Activated CD8-positive, alpha-beta memory T cell treated with anti-CD3 and anti-CD28 coated beads, Interleukin-2, amount 50 U/mL, for 1 hour (primary cell): ENCODE results near the gene NUP98.

Experiments used
- DNase-seq: peaks from one replicate; pipeline ENCODE4 v3.0.0-alpha.2; 2020; ENCODE audit errors: extremely low read depth

The NUP98 gene

DNA sequence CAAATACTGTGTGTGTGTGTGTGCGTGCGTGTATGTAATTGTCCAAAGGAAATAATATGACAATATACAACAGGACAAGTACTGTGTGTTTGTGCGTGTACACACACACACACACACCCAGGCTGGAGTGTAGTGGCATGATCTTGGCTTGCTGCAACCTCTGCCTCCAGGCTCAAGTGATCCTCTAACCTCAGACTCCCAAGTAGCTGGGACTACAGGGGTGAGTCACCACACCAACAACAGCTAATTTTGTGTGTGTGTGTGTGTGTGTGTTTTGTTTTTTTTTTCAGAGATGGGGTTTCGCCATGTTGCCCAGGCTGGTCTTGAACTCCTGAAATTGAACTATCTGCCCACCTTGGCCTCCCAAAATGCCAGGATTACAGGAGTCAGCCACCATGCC lies 61.5 kb downstream of the NUP98 start:
- DNase-seq = no peak

DNA sequence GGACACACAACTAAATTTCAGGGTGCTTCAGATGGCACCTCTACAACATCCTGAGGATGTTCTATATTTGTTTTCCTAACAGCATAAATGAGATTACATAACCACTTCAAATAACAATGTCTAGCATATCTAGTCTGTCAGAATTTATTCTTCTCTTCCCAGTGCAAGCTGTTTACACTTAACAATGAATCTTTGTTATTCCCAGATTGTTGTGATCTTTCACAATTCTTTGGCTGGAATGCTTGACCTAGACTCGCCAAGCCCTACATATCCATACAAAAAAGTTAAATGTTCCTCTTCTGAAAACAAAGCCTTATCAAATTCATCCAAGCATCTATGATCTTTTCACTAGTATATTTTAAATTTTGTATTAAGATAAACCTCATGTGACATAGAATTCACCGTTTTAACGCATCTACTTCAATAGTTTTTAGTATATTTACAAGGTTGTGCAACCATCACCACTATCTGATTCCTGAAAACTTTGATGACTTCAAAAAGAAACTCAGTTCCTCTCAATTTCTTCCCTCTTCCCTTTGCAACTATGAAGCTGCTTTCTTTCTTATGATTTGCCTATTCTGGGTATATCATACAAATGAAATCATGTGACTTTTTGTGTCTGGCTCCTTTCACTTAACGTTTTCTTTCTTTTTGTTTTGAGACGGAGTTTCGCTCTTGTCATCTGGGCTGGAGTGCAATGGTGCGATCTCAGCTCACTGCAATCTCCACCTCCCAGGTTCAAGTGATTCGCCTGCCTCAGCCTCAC lies 64.5 kb downstream of the NUP98 start:
- no peak for DNase-seq

DNA sequence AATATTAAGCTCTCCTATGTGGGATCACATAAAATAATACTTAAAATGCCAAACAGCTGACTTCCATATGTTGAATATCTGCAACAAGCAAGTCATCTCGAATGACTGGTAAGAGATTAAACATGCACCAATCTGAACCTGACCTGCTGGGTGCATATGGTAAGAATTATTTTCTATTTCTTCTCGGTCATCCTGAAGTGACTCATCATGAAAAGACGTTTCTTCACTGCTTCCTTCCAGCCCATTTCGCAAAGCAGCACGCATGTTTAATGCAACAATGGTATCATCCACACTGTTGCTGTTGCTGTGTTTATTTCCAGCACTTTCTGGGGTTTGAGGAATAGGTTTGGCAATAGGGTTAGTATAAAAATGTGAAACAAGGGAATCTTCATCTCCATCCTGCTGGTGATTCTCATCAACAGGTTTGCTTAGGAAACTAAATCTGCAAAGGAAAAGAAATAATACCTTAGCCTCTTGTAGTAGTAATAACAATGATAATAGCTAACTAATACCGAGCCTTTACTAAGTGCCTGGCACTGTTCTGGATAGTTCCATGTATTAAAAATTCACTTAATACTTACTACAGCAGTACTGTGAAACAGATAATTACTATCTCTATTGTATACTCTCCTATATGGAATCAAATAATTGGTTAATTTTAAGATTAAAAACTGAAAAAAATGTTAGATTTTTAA lies 74.2 kb downstream of the NUP98 start:
- no peak for DNase-seq

DNA sequence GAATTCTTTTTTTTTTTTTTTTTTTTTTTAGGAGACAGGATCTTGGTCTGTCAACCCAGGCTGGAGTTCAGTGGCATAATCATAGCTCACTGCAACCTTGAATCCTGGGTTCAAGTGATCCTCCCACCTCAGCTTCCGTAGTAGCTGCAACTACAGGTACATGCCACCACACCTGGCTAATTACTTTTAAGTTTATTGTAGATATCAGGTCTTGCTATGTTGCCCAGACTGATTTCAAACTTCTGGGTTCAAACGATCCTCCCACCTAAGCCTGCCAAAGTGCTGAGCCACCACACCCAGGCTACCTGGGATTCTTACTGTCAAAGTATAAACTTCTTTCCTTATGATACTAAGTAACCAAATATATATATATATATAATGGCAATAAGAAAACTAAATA lies 75.3 kb downstream of the NUP98 start:
- no peak for DNase-seq

DNA sequence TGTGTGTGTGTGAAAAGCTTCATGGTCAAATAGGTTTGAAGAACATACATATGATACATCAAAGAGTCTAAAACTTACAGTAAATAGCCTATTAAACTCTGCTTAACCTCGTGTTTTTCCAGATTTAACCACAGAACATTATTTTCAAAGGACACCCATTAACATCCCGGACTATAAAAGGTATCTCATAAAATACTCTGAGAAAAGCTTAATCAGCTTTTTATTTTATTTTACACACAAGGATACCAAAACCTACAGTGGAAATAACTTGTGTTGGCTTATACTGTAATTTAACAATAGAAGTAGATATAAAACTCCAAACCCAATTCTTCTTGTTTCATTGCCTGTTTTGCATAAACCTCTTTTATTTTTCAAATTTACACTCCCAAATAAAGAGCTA lies 76.4 kb downstream of the NUP98 start:
- no peak for DNase-seq

DNA sequence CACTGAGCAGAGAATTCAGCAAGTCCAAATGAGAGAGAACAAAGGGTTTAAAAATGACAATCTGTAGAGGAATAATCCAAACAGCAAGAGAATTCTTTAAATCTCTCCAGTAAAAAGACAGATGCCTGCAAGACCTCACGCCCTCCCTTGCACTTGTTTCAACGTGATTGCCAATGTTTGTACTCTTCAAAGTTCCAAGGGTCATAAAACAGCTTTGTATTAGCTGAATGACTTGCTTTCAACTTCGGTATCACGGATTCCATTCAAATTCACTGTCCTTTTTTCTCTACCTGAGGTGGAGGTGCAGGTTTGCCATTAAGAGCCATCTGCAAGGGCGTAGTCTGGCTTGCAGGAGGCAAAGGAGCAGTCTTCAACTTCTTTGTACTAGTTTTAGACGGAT lies 85.1 kb downstream of the NUP98 start:
- no peak for DNase-seq

DNA sequence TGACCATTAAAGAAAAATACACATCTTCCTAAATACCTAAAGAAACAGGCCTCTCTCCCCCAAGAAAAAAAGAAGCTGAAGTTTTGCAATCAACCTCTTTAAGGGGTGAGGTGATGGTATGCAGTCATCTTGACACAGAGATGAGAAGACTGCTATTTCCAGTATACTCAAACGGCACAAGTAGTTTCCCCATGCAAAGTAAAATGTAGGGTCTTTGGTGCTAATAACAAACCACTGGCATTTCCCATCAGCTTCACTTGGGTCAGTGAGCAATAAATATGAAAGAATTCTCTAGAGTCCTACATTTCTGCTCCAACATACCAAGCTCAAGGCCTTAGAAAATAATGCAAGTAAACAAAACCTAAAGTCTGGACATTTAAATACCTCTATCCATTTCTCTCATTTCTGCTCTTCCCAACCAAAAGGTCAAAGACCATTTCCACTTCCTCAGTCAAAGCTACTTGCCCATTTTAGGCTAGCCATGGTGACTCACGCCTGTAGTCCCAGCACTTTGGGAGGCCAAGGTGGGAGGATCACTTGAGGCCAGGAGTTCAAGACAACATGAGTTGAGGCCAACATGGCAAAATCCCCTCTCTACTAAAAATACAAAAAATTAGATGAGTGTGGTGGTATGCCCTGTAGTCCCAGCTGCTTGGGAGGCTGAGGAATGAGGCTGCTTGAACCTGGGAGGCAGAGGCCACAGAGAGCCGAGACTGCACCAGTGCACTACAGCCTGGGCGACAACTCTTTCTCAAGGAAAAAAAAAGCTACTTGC lies 86.7 kb downstream of the NUP98 start:
- DNase-seq = no peak

DNA sequence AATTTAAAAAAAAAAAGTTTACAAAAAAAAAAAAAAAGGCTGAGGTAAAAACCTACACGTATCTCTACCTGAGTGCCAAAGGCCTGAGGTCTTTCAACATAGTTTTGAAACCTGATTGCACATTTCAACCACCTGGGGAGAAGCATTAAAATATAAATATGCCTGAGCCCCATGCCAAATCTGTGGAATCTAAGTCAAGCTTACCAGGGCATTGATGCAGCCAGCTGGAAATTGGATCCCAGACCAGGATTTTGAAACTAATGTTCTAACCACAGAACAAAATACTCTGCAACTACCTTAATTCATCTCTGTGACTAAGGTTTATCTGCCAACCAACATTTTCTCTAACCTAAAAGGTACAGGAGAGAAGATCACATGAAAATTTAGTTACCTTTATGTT lies 87.4 kb downstream of the NUP98 start:
- DNase-seq = no peak

DNA sequence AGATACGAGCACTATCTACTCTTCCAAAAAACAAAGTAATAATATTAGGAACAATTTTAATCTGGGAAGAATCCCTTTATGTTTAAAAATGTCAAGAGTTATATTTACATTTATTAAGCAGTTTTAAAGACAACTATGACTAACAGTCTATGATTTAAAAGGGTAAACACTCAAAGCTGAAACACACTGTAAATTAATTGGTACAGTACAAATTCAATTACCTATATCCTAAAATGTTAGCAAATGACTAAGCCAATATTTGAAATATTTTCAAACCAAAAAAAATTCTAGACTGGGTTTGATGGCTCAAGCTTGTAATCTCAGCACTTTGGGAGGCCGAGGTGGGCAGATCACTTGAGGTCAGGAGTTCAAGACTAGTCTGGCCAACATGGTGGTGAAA lies 90.2 kb downstream of the NUP98 start:
- DNase-seq = no peak

DNA sequence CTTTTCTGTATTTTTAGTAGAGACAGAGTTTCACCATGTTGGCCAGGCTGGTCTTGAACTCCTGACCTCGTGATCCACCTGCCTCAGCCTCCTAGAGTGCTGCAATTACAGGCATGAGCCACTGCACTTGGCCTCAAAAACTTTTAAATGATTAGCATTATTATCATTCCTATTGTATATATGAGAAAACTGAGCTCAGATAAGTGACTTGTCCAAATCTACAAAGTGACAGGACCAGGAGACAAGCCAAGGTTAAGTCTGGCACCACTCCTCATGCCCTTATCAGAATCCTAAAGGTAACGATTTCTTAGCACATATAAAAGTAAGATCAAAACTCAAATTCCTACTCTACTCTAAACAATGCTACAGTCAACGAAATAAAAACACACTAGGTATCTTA lies 94.0 kb downstream of the NUP98 start:
- no peak for DNase-seq

DNA sequence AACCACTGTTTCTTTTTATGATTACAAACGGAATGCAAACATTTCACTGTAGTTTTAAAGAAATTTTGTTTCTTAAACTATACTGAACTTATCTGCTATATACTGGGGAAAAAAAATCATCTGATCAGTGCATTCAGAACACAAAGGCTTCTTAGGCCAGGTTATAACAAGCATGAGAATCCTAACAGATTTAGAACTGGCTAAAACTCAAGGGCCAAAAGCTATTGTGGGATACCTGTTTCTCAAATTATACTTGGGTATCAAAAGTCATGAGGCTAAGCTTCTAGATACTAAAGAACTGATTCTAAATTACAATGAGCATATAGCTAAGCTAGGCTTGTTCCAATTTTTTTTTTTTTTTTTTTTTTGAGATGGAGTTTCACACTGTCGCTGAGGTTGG lies 96.4 kb downstream of the NUP98 start:
- DNase-seq = no peak

DNA sequence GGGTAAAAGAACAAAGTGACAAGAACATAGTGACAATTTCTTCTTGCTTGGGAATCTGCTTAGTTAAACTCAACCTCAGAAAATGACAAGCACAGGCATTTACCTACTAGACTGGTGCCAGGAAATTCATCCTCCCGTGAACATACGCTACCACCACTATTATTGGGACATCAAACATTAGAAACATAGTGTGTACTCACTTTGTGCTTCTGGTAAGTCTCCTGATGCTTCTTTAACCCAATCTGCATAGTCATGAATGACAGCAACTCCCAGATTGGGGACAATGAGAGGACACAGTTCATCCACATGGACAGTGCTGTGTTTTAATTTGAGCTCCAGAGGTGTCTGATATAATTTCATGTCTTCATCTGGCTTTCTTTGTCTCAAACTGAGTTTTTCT lies 96.9 kb downstream of the NUP98 start:
- no peak for DNase-seq

DNA sequence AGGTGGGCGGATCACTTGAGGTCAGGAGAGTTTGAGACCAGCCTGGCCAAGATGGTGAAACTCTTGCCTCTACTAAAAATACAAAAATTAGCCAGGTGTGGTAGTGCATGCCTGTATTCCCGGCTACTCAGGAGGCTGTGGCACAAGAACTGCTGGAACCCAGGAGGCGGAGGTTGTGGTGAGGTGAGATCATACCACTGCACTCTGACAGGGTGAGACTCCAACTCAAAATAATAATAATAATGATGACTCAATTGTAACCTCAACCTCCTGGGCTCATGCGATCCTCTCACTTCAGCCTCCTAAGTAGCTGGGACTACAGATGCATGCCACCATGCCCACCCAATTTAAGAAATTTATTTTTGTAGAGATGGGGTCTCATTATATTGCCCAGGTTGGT lies 110.6 kb downstream of the NUP98 start:
- DNase-seq = no peak

DNA sequence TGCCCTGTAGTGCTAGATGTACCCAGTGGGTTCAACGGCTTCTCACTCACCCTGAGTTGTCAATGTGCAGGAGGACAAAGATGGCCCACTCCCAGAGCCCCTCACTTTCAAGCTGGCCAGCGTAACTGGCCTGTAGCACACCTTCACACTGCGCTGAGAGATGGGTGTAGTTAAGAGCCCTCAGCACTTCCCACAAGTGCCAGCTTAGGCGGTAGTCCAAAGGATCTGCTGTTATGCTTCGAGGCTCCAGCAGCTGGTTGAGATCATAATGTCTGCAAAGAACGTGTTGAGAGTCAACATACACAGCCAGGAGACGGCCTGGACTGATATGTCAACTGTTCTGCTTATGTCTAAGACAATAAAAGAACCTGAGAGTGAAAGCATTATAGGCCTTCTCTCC lies 111.4 kb downstream of the NUP98 start:
- no peak for DNase-seq

DNA sequence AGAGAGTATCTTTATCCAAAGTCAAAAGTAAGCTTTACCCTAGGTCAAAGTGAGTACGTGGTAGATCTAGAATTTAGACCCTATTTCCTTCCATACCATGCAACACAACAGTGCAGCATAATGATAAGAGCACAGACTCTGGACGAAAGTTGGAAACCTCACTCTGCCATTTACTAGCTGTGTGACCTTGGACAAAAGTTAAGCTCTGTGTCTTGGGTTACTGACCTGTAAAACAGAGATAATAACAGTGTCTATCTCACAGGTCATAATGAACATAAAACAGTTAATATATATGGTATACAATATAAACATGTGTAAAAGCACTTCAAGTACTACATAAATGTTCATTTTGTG lies 112.6 kb downstream of the NUP98 start:
- no peak for DNase-seq

DNA sequence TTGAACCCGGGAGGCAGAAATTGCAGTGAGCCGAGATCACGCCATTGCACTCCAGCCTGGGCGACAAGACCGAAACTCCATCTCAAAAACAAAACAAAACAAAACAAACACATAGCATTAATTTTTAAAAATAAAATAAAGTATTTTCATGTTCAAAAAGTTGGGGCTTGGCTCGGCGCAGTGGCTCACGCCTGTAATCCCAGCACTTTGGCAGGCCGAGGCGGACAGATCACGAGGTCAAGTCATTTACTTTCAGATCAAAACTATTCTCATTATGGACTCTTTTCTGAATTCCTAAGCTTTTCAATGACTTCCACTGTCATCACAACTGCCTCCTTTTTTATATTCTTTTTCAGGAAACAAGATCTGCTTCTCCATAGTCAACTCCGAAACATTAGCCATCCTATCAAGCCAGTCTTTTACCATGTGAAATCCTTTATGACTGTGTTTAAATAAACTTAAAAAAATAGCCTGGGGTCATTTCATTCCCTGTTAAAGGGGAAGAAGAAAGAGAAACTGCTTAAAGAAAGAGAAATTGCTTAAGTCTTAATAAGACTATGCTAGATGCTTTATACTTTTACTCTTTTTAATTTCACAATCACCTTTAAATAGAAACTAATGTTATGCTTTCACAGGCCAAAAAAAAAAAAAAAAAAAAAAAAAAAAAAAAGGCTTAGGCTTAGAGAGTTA lies 113.1 kb downstream of the NUP98 start:
- no peak for DNase-seq

DNA sequence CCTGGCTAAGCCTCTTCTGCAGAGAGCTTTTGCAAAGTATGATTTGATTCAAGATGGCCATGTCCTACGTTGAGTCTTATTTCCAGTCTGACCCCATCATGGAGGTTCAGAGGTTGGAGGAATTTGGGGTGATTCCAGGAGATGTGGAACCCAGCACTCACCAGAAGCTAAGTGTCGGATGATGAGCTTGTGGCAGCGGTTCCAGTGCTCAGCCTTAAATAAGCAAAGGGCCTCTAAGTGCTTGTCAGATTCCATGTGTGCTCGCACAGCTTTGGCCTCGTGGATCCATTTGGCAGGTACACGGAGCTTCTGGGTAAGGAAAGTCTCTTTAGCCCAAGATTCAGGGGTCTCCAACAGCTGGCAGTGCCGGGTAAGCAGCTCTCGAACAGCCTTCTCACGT lies 114.3 kb downstream of the NUP98 start:
- no peak for DNase-seq

DNA sequence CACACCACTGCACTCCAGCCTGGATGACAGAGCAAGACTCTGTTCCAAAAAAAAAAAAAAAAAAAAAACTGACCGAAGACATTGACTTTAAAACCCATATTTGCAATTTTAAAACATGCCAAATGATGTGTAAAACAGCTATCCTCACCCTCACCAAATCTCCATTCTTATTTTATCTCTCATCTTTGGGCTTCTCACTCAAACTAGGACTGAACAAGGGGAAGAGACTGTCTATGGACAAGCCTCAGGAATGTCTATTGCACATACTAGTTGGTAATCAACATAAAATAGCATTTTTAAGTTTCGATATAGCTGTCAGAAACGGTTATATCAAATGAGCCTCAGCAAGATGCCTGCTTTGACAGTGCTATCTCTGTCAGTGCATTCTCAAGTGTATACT lies 118.3 kb downstream of the NUP98 start:
- no peak for DNase-seq

DNA sequence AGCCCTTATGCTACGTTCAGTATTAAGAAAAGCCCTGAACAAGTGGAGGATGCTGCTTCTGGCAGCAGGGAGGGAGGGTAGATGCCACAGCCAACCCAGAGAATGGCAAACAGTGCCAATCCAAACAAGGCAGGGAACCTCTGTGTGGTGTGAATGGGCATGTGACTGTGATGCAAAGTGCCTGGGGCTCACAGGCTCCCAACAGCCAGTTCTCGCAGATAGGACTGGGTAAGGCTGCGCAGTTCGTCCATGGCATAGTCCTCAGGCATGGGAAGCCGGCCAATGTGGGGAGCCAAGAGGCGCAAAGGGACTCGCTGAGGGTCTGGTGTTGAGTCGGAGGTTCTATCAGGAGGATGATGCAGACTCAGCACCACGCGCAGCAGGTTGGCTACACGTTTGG lies 121.4 kb downstream of the NUP98 start:
- no peak for DNase-seq

DNA sequence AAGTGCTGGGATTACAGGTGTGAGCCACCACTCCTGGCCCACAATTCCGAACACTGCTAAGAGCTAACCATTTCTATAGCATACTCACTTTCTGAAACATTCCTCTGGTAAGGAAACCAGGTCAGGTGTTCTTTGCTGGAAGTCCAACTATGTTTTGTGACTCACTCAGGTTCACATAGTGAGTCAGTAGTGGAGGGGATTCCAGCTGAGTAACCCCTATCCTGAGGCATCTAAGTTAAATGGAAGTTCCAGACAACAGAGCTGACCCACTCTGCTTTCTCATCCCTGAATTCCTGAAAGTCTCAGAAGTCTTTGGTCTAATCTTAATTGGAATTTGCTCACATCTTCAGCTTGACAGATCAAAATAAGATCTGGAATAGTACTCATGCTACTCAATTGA lies 123.2 kb downstream of the NUP98 start:
- DNase-seq = no peak

DNA sequence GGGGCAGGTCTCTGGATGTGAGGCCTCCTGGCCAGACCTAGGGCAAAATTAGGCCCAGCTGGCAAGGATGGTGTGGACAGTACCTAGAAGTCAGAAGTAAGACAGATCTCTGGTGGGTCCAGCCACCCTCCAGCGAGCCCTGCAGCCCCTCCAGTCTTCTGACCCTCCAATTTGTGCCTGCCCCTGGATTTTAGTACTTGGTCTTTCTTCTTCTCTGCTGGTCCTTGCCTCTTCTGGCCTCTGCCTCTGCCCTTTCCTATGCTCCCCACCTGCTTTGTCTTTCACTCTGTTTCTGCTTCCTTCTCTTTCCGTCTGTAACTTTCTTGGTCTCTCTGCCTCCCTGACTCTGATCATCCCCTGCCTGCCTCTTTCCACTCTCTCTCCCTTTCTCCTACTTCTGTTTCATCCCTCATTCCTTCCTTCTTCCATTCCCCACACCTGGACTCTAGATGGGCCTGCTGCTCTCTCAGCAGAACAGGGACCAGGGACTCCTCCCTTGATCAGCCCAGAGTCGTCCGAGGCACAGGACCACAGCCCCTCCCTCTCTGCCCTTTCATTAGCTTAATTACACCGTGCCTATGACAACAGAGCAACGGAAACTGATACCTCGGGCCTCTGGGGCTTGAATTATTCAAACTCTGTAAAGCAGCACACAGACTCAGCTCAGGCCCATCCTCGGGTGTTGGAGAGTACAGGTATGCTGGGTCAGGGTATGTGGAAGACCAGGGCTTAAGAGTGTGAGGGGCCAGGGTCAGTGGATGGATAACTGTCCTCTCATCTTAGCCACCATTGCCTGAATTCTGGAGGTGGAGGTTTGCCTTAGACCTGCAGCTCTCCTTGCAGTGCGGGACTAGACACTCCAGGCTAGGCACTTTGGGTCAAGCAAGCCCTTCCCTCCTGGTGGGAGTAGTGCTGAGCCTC lies 125.8 kb downstream of the NUP98 start, which contains the start of gene CHRNA10:
Gene CHRNA10, minus strand, starts transcription at position 51 of the 921 bp plus-strand sequence. CDS start 72 bp downstream, outside the sequence.
- no peak for DNase-seq
